Panc1 (cell line): ENCODE results near the gene LEMD2. TPM values are rescaled to one million over a fixed set of nuclear protein-coding genes. Genes with fewer than 3 reads are reported as not detected.

Source experiments
- ATAC-seq: fragments of 200-7000 bp; cut with Tn5 transposase; 2 replicates; pipeline ENCODE4 v1.9.1; 2020; ENCODE audit warnings: mild to moderate bottlenecking, moderate library complexity
- BruUV-seq: library from RNA; stranded (reverse); fragments of 400-500 nt; replicated peaks from 2 replicates; lab custom pipeline; 2021; lab: Mats Ljungman, UMichigan
- CTCF ChIA-PET: fragments of 300-600 bp; sonication (Branson Sonifier 250); formaldehyde crosslinking; loops from one replicate; lab custom pipeline; 2022; ENCODE audit warnings: antibody characterized with exemption; lab: Charles Lee
- POLR2A ChIA-PET: fragments of 300-600 bp; sonication (Branson Sonifier 250); formaldehyde crosslinking; loops from one replicate; lab custom pipeline; 2022; ENCODE audit warnings: antibody characterized with exemption; lab: Charles Lee
- DNase-seq: peaks from one replicate; pipeline ENCODE4 v3.0.0-alpha.2; 2010; ENCODE audit warnings: low read depth, low spot score
- H3K27ac ChIP-seq: 2 replicates; pipeline ENCODE4 v1.5.1; 2011; ENCODE audit warnings: mild to moderate bottlenecking, low read length, inconsistent platforms
- H3K27me3 ChIP-seq: fragments of 200-500 bp; sonication (Bioruptor generic); 2 replicates; pipeline ENCODE4 v1.6.0; 2014; ENCODE audit warnings: low read length, inconsistent platforms; ENCODE audit not compliant: control insufficient read depth, insufficient read depth
- H3K36me3 ChIP-seq: fragments of 200-500 bp; sonication (Bioruptor generic); 2 replicates; pipeline ENCODE4 v1.5.1; 2014; ENCODE audit warnings: inconsistent platforms, mild to moderate bottlenecking, low read length, moderate library complexity; ENCODE audit not compliant: control insufficient read depth, insufficient read depth
- H3K4me1 ChIP-seq: 2 replicates; pipeline ENCODE4 v1.5.1; 2011; ENCODE audit warnings: inconsistent platforms, mild to moderate bottlenecking, low read length, moderate library complexity; ENCODE audit not compliant: control insufficient read depth, insufficient read depth
- H3K4me3 ChIP-seq, 2 experiments: 2 replicates each; pipeline ENCODE4 v1.5.1; 2011 to 2012; ENCODE audit warnings: low read depth in 2 of 2, low read length in 2 of 2, mild to moderate bottlenecking in 2 of 2, inconsistent platforms in 1 of 2, moderate library complexity in 1 of 2
- H3K9me3 ChIP-seq: fragments of 200-500 bp; sonication (Bioruptor generic); 2 replicates; pipeline ENCODE4 v1.5.1; 2014; ENCODE audit warnings: low read depth, mild to moderate bottlenecking, inconsistent platforms, low read length, moderate library complexity; ENCODE audit not compliant: control insufficient read depth, insufficient read depth
- CTCF ChIP-seq: fragments of 450-650 bp; IDR thresholded peaks from 2 replicates; pipeline ENCODE4 v1.5.1; 2017; ENCODE audit warnings: mild to moderate bottlenecking
- POLR2AphosphoS5 ChIP-seq: IDR thresholded peaks from 2 replicates; pipeline ENCODE4 v1.6.1; 2012; ENCODE audit warnings: mild to moderate bottlenecking, low read depth, low read length, moderate library complexity
- REST ChIP-seq, 2 experiments: IDR thresholded peaks; 2 replicates each; pipeline ENCODE4 v1.6.1; 2011 to 2012; ENCODE audit warnings: low read depth in 2 of 2, control low read depth in 1 of 2, low read length in 1 of 2, mild to moderate bottlenecking in 1 of 2, moderate library complexity in 1 of 2; ENCODE audit not compliant: insufficient read depth in 1 of 2
- SIN3A ChIP-seq: IDR thresholded peaks from 2 replicates; pipeline ENCODE4 v1.6.1; 2012; ENCODE audit warnings: low read depth, mild to moderate bottlenecking, low read length, moderate library complexity, borderline replicate concordance; ENCODE audit not compliant: insufficient read depth
- TCF7L2 ChIP-seq: IDR thresholded peaks from 2 replicates; pipeline ENCODE4 v1.6.1; 2011; ENCODE audit warnings: mild to moderate bottlenecking, low read depth, low read length, inconsistent platforms
- in situ Hi-C: cut with HindIII; loops from 2 replicates; pipeline ENCODE4 v1.10.0; 2016; ENCODE audit warnings: low sequenced_read_pairs, low pct_unique_long_range_greater_than_20kb
- intact Hi-C: fragments of 100-400 bp; cut with micrococcal nuclease; formaldehyde crosslinking; loops from one replicate; pipeline ENCODE4 v1.10.0; 2022; ENCODE audit not compliant: unreplicated experiment
- total RNA-seq: library from RNA; stranded (reverse); gene quantifications from one replicate; pipeline ENCODE4 v1.2.1, GENCODE V29; 2021; ENCODE audit not compliant: unreplicated experiment

The LEMD2 gene
- total RNA-seq, 1 experiment from 2014 or later, result 89.8 TPM

- BruUV-seq, result no TSS peak
- ChIA-PET POLR2A (no interaction called here), CTCF (interaction anchor here (2.6 kb wide), 1 partner anchor 18 kb away, joined by 24 read pairs; no protein-coding TSS in a partner anchor)
- no peak for ATAC-seq
- no peaks in the 10 kb centered on the region for H3K36me3 ChIP-seq
- no peaks in the 10 kb centered on the region for H3K9me3 ChIP-seq
- TF ChIP-seq REST (IDR thresholded peaks at IDR 0.05; ENCODE audit: insufficient read depth in 1 of 2, low read depth in 2 of 2, low read length in 1 of 2) (no peak), TCF7L2 (no peak), SIN3A (no peak), CTCF (no peak), POLR2AphosphoS5 (no peak)
- in situ Hi-C loops (no loop called here), intact Hi-C loops (no loop called here)
- peaks cover 15% of the 10 kb centered on the region for H3K4me1 ChIP-seq
- H3K27ac ChIP-seq, result no peak overlapping the region
- no peak for DNase-seq
- no peaks in the 10 kb centered on the region for H3K27me3 ChIP-seq
- H3K4me3 ChIP-seq, result no peak overlapping the region
These were observed 26.2 kb downstream of the LEMD2 start for GRCh38 chr6:33762713-33763112.

- TF ChIP-seq TCF7L2, result no peak
- TF ChIP-seq CTCF, result peak; percentile 93
- Histone ChIP-seq H3K4me1 (peaks cover 15% of the 10 kb centered on the region), H3K27me3 (no peaks in the 10 kb centered on the region), H3K9me3 (no peaks in the 10 kb centered on the region), H3K36me3 (no peaks in the 10 kb centered on the region), H3K4me3 (no peak overlapping the region), H3K27ac (no peak overlapping the region)
- BruUV-seq, result no TSS peak
- ATAC-seq, result peak; percentile 93
- ChIA-PET POLR2A (interaction anchor here (0.6 kb wide), 1 partner anchor 465 kb away, joined by 12 read pairs; no protein-coding TSS in a partner anchor), CTCF (interaction anchor here (0.6 to 2.6 kb wide), 3 partner anchors 17 to 51 kb away, joined by 5 to 24 read pairs (median 5); partner anchors contain the start of gene UQCC2)
- in situ Hi-C loops, result no loop called here
- intact Hi-C loops, result no loop called here
- no peak for DNase-seq
These were observed 26.9 kb downstream of the LEMD2 start for GRCh38 chr6:33761922-33762629.
